NCI-H510A treated with DMSO at 0.1 percent for 48 hours (cell line): ENCODE measurements around the gene DRAXIN.

ENCODE experiments used
- DNase-seq: peaks from one replicate; lab custom pipeline; 2025; lab: John Stamatoyannopoulos, UW

Gene DRAXIN

DNA sequence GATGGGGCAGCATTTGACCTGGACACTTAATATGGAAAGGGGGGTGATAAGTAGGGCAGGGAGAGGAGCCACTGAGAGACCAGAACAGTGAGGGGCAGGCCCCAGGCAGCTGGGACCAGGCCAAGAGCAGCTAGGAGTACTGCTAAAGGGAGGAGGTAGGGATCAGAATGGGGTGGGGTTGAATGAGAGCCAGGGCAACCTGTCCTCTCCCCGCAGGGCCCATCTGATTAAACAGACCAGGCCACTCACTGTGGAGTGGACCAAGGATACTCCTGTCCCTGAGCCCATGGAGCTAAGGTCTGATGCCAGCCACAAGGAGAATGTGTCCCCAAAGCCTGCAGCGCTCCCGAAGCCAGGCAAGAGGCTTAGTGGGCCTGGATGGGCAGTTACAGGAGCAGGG, 72.6 kb downstream of the DRAXIN start:
- DNase-seq: no peak

DNA sequence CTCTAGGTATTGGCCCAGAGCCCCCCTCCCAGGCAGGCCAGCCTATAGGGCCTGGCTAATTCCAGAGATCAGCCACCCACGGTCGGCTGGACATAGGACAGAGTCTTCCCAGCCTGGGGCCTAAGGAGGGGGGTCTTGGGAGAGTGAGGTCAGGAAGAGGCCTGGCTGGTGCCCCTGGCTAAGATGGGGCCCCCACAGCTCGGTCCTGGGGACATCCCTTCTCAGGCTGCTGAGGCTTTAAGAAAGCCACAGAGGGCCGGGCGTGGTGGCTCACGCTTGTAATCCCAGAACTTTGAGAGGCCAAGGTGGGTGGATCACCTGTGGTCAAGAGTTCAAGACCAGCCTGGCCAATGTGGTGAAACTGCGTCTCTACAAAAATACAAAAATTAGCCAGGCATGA, 73.0 kb downstream of the DRAXIN start:
- DNase-seq: no peak

DNA sequence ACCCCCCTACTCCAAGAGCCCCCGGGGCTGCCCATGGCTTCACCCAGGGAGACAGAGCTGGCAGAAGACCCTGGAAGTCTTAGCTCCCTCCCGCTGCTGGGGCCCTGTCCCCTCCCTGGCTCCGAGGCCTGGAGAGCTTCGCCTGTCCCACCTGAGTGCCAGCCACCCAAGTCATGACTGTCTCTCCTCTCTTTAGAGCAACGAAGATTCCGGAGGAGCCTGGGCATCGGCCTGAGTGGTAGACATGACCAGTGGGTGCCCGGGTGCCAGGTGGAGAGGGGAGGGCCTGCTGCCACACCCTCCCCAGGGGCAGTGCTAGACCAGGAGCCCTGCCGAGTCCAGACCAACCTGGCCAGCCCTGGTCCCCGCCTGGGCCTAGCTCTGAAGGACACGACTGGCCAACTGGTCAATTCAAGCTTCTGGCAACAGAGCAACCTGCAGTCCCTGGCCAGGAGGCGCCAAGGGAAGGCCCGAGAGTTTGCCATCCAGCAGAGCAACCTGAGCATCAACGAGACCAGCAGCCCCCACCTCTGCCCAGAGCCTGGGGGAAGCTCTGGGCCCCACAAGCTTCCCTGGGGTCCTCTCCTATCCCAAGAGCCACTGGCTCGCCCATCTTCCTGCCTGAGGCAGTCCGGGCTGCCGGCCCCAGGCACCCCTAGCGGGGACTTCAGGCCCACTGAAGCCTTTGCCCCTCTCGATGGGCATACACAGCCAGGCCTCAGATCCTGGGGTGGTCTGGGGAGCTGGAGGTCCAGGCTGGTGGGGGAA, 74.3 kb downstream of the DRAXIN start:
- no peak for DNase-seq

DNA sequence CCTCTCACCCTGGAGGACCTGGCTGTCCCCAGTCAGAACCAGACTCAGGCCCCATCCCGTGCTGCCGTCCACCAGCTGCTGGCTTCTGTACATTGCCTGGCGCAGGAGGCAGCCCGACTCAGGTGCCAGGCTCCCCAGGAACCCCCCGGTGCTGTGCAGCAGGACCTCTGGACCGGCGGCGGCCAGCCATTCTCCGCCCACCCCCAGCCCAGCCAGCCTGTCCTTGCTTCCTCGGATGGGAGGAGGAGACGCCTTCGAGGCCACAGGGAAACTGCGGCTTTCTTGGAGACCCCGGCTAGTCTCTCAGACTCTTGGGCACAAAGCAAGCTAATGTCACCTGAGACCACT, 74.9 kb downstream of the DRAXIN start:
- no peak for DNase-seq

DNA sequence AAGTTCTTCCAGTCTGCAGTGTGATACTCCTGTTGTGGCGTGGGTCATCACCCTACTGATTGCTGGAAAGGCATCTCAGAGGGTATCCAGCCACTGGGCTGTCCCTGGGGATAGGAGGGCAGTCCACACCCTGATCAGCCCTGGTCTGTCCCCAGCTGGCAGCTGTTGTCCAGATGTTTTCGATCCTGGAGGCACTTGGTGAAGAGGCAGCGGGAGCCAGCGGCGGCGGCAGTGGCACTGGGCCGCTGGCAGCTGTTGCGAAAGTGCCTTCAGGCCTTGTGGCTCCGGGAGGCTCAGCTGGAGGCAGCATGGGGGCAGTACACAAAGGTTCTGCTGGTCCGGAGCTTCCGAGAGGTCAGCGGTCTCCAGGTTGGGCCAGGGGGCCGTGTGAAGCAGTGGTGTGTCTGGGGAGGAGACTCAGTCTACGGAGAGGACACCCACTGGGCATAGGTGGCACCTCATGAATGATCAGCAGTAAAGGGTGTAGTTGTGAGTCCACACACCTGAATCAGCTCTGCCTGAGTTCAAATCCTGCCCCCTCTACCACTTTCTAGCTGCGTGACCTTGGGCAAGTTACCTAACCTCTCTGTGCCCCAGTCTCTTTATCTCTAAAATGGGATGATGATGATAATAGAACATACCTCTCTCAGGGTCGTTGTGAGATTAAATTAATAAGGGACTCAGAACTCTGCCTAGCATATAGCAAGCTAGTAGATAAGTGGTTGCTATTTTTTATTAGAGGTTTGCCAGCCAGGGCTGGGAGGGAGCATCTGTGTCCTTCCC, 76.6 kb downstream of the DRAXIN start:
- DNase-seq: no peak

DNA sequence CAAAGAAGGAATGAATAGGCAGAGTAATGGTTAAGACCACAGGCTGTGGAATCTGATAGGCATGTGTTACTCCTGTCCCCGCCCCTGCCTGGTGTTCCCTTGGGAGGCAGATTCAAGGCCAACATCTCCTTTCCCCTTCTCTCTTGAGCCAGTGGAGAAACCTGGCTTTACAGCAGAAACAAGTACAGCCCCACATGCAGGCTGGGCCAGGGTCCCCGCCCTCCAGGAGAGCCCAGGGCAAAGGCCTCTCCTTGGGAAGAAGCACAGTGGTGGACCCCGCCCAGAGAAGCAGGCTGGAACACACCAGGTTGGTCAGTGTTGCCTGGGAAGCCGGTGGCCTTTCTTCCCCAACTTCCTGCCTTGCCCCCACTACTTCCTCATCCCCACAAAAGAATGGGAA, 77.3 kb downstream of the DRAXIN start:
- DNase-seq: no peak

DNA sequence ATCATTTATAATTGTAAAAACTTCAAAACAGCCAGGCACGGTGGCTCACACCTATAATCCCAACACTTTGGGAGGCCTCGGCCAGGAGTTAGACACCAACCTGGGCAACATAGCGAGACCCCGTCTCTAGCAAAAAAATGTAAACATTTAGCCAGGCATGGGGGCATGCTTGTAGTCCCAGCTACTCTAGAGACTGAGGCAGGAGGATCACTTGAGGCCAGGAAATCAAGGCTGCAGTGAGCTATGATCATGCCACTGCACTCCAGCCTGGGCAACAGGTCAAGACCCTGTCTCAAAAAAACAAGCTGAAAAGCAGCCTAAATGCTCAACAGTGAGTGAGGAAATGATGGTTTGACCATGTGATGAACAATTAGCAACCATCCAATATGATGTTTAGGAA, 77.8 kb downstream of the DRAXIN start:
- no peak for DNase-seq

DNA sequence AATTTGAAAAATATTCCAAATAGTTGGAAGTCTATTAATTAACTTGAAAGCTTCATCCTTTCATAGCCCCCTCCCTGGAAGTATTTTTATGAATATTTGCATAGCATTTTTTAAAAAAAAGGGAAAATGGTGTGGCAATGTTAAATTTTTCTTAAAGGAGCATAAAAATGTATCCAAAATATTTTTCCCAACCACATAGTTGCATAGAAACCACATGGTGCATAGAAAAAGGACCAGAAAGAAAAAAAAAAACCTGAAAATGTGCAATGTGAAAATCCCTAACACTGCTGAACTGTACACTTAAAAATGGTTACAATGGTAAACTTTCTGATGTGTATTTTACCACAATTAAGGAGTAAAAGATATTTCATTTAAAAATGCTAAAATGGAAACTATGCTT, 78.5 kb downstream of the DRAXIN start:
- no peak for DNase-seq

DNA sequence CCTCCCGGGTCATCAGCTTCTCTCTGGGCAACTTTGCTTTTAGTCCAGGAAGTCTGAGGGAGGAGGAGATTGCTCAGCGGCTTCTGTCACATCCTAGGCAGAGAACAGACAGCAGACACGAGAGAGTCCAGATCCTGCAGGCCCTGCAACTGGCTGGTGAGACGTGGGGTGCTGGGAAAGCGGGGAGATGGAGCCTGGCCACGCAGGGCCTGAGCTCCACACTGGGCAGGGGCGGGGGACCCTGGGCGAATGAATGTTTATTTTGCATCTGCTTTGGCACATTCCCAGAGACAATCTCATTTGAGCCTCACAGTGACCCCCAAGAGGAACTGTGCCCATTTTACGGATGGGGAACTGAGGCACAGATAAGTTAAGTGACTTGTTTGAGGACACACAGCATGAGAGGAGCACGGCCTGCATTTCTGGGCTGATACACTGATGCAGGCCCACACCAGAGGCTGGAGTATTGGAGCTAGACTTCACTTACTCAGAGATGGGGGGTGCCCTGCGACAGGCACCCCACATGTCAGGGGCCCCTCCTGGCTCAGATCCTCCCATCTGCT, 80.1 kb downstream of the DRAXIN start:
- DNase-seq: no peak

DNA sequence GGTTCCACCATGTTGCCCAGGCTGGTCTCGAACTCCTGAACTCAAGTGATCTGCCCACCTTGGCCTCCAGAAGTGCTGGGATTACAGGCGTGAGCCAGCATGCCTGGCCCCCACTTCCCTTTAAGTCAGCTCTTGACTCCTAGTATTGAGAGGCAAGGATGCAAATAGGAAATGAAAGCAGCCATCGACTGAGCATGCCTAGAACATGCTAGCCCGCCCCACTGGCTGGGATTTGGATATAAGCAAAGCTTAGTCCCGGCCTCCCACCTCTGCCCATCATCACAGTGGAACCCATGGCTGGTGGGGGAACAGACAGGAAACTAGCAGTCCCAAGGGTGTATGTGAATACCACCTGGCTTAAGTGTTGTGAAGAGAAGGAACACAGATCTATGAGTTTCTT, 80.9 kb downstream of the DRAXIN start:
- DNase-seq: no peak

DNA sequence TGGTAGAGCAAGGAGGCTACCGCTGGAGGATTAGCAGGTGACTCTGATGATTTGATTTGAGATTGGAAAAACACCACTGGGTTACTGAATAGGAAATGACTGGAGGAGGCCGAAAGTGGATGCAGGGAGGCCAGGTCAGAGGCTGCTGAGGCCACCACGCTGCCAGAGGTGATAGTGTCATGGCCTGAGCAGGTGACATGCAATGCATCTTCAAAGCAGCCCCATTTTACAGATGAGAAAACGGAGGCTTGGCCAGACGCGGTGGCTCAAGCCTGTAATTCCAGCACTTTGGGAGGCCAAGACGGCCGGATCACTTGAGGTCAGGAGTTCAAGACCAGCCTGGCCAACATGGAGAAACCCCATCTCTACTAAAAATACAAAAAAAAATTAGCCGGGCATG, 83.2 kb downstream of the DRAXIN start:
- no peak for DNase-seq
